NCI-H69 (cell line): ENCODE results near the gene TNIK.
"Not testable (repeated sequence)": the region's sequence is repeated elsewhere in the genome, so short reads cannot be mapped to it uniquely, and the experiment has no call there.

Experiments
- DNase-seq: peaks from one replicate; lab custom pipeline; 2025; lab: John Stamatoyannopoulos, UW

Gene TNIK

DNA sequence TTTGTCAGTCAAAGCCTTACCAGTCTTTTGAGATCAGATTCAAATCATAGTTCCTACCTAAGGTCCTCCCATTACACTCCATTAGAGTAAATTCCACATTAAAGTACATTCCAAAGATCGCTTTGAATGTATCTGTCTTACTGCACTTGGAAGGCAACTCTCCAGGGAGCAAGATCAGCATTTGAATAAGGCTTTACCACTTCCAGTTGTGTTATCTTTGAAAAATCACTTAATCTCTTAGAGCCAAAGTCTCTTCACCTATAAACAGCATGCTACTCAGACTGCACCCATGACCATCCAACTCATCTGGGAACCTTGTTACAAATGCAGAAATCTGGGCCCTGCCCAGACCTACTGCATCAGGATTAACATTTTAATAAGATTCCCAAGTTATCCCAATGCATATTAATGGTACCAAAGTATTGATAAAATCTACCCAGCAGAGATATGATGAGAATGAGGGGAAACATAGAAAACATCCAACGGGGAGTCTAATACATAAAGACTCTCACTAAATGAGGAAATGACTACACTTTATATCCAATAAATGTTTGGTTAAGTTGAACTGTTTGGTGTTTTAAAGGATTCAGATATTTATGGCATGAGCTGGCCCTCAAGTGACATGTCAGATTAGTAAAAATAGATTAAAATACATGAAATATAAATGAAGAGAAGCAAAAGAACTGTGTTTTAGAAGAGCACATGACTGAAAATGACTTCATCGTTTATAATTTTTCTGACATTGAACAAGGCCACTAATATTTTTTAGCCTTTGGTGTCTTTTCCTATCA is 75.9 kb downstream of the TNIK start:
- DNase-seq: no peak

DNA sequence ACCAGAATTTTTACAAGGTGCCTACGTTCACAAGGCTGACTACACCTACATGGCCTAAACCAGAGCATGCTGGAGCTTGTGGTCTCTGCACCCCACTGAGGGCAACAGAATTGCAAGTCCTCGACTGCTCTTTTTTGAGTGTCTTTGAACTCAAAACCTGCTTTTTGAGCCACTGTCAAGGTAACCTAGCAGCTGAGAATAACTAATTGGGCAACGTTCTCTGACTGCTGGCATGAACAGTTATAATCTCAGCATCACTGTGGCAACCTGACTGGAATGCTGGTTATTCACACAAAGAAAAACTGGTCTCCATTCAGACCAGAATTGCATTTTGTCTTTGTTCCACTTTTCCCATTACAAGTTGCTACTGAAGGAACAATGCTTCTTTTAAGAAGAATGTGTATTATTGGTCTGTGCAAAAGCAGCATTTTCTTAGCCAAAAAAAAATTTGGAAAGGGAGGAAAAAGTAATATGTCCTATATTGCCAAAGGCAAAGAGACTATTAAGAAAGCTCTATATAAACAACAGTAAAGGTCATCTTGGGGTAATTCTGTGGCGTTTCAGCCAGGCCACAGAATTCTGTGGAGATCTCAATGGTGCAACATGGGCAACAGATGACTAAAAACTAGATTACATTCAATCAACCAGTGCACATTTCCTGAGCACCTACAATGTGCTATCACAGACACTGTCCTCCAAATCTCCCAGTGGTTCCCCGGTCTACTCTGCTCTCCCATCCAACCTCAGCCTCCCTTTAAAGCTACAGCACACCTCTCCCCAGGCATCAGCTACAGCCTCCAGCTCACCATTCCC is 76.8 kb downstream of the TNIK start:
- DNase-seq: no peak

DNA sequence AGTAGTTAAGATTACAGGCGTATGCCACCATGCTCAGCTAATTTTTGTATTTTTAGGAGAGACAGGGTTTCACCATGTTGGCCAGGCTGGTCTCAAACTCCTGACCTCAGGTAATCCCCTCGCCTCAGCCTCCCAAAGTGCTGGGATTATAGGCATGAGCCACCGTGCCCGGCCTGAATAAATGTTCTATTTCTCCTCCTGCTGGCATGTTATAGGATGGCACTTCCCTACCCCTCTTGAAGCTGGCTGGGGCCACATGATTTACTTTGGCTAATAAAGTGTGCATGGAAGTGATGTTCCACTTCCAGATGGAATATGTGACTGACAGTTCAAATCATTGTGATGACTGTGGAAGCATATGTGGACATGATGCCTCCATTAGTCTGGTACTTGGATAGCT is 77.9 kb downstream of the TNIK start:
- DNase-seq: not testable (repeated sequence)

DNA sequence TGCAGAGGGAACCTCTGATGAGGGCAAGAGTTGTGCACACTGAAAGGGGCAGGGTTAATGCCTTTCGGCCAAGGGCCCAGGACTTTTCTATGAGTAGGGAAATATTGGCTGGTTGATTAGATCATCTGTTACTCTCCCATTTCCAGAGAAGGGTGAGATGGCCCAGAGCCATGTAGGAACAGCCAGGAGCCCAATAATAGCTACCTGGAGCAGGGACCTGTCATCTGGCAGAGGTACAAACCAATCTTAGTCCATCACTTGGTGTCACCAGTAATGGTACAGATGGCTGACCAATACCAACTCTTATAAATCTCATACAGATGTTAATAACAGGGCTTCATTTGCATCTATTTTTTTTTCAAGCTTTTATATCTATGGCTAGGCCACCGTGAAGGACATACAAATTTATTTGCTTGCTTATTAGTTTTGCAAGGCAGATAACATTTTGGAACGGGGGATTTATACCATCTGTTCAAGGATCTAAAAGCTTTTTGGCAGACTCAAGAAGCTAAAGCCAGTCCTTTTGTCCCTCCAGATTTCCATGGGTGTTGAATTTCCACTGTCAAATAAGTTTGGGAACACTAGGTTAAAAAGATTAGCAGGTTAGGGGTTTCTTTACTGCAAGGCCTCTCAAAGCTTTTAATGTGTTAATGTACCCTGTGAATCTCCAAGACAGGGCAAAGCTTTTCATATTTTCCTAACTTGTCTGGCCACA is 79.3 kb downstream of the TNIK start:
- DNase-seq: no peak

DNA sequence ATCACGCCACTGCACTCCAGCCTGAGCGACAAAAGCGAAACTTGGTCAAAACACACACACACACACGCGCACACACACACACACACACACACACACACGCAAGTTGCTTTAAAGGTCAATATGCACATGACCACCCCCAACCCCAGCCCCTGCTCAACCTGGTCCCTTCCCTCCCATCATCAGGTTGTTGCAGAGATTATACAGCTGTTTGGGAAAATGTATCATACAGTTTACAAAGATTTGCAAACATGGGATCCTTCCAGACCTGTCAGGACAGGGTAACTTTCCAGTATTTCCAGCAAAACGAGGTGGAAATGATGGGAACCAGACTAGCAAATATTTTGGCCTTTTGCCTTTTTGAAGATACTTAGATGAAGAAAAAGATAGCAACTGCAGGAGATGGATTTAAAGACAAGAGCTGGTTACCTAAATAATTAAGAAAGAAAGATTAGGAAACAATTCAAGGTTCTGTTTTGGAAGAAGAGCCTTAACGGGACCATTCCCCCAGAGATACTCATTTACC is 80.2 kb downstream of the TNIK start:
- DNase-seq: no peak

DNA sequence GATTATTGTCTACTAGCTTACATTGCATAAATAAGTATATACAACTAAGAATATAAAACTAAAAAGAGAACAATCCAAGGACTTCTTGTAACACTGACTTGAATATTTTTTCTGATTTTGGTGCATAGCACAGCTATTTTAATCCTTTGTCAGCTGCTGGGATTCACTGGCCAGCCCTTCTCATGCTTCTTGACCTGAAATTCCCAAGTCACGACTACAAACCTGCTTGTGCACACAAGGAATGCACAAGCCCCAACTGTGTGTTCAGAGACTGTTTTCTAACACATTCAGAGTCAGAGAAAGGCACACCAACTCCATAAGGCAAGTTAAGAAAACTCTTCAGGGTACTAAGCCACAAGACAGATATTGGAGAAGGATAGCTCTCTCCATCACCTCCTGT is 80.9 kb downstream of the TNIK start:
- DNase-seq: no peak

DNA sequence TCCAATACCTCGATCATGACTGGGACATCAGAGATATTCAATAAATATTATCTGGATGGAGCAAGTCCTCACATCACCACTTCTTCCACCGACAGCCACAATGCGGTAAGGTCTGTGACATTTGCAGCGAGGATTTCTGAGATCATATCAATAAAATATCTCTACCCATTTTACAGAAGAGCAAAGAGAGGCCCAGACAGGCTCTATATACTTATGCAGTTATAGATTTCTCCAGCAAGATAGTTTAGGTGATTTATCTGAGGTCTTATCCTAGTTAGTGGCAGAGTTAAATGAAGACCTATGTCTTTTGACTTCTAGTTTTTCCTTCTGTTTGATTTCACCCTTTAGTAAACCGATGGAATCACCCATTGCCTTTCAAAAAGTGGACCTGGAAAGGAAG is 81.6 kb downstream of the TNIK start:
- DNase-seq: no peak

DNA sequence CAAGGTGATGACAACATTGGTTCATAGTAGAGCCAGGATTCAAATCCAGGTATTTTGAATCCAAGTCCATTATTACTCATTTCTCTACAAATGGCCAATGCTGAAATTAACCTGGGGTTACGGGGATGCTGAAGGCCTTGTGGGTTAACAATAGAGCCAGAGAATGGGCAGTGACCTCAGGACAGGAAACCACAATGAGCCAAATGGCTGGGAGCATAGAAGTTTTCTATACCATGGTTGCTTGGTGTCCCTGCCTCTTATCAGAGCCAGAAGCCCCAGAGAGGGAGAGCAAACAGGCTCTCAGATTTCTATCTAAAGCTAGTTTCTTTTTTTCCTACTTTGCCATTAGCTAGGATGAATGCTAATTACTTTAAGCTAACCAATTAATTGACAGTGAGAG is 82.3 kb downstream of the TNIK start:
- DNase-seq: no peak

DNA sequence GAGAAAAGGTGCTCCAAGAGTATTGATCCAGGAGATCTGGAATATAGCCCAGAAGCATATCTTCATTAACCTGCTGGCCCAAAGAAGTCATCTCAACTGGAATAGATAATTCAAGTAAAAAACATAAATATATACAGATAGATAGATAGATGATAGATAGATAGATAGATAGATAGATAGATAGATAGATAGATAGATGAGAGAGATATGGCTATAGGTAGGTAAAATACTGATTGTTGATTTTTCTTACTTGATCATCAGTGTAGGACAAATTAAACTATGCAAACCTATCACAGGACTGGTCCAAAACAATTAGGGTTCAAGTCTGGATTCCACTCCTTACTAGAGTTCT is 83.6 kb downstream of the TNIK start:
- no peak for DNase-seq

DNA sequence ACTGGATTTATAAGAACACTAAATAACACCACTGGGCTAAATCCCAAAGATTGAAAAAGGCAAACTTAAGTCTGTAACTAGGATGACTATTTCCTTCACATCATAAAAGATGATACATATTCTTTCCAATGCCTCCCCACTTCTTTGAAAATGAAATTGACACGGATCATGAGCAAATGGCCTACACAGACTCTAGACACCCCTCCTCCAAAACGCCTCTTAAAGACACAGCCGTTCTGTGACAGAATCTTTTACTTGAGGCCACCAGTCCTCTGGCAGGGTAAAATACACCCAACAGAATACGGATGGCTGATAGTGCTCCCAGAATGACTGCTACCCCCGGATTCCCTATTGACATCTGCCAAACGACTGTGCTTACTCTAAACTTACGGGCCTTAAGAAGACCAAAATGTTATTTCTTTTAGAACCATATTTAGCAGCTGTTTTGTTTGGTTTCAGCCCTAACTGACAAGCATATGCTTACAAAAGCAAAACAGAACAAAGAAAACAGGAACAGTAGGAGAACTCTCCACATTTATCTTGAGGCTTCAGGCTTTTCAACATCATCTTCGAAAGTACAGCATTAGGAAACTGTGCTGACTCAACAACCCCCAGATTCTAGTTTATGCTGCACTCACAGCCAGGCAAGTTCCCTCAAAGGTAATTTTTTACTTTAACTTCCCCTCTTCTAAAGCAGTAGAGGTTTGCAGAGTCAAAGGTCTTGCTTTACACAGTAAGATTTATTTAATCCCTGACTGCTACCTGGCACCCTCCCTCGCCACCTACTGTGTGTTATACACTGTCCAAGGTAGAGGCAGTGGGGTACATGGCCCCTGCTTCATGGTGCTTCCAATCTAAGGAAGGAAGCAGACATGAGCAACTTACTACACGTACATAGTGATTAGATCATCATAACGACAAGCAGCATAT is 84.3 kb downstream of the TNIK start:
- DNase-seq: no peak

DNA sequence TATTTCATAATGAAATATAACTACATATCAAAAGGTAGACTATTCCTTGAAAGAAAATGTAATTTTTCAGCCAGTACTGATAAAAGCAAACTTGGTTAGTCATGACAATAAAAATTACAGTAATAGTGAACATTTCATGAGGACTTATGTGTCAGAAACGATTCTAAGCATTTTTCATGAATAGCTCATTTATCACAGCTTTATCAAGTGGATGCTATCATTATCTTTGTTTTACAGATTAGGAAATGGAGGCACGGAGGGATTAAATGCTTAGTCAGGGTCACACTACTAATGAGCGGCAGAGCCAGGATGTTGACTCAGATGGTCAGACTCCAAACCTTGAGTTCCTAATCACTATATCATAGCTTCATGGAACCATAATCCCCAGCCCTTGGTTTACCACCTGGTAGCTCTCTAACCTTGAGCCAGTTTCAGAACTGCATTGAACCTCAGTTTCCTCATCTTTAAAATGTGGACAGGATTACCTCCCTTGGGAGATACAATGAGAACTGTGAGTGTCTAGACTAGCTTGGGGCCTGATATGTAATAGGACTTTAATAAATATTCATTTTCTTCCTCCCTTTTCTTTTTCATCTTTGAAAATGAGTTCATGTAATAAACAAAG is 85.4 kb downstream of the TNIK start:
- no peak for DNase-seq

DNA sequence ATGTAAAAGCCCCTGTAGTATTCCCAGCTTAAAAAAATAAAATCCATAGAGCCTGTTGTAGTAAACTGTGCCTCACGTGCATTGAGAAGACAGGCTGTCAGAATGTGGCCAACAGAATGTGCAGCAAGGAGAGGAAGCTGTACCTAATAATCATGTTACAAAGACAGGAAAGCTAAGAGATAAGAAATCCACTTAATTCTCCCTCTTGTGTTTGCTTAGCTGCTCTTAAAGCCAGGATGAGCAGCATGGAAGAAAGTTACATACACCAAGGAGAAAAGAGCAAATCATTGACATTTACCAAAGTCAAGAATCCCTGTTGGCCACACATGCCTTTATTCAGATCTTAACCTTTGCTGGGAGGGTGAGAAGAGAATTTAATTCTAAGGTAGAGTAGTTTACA is 85.9 kb downstream of the TNIK start:
- DNase-seq: no peak

DNA sequence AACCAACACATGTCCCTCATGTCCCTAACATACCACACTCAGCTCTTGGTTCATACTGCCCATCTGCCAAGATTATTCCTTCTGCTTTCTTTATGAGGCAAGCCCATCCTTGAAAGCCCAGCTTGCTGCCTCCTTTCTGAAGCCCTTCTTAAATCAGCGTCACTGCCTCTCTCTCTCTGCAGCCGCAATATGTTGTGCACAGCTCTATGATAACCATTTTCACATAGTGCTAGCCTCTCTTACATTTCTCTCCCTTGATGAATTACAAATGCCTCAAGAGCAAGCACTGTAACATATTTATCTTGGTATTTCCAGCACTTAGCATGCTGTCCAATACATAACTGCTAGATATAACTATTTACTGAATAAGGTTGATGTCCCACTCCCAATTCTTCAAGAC is 86.5 kb downstream of the TNIK start:
- no peak for DNase-seq

DNA sequence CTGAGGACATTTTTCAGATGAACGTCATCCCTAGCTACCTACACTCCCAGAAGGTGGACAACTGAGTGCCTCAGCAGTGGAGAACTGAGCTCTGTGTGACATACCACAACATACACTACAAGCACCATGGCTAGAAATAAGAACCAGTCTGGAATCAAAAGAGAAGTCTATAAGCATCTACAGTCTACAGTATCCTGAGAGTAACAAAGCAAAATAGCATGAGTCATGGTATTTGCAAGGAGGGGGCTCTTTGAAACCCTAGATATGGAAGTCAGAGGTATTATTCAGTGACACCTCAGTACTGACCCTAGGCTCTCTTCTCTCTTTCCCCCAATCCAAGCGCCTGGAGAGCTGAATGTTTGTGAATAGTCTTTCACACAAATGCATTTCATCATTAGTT is 87.5 kb downstream of the TNIK start:
- DNase-seq: no peak

DNA sequence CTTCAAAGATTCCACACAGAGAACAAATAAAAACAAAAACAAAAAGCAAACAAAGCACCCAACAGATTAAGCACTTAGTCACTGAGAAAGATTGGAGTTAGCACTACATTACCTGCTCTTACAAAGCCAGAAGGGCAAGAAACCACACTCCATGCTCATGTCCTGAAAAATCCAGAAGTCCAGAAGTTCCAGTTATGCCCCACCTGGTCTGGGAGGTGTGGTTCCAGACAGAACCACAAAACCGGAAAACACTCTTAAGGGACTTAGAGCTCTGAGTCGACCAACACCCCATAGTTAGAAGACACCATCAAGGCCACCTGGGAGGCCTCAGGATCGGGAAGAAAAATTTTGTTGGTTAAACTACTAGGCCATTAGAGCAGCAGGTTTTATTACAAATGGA is 88.9 kb downstream of the TNIK start:
- DNase-seq: no peak

DNA sequence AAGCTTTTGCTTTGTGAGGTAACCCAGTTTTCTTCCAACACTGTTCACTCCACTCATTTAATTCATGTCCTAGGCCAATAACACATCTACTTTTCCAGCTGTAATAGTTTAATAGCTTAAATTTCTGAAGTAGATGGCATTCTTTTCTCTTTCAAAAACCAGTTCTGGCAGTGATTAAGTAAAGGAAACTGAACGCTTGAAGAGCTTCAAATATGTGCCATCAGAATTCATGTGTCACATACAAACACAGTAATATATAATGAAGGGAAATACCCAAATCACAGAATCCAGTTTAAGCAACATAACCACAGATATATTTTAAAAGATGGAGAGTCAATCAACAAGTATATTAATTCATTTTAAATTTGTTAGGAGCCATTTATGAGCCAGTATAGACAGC is 91.0 kb downstream of the TNIK start:
- no peak for DNase-seq

DNA sequence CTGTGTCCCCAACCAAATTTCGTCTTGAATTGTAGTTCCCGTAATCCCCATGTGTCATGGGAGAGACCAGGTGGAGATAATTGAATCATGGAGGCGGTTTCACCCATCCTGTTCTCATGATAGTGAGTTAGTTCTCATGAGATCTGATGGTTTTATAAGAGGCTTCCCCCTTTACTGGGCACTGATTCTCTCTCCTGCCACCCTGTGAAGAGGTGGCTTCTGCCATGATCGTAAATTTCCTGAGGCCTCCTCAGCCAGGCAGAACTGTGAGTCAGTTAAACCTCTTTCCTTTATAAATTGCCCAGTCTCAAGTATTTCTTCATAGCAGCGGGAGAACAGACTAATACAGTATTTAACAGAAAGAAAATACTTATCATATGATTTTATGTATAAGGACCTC is 93.5 kb downstream of the TNIK start:
- DNase-seq: not testable (repeated sequence)

DNA sequence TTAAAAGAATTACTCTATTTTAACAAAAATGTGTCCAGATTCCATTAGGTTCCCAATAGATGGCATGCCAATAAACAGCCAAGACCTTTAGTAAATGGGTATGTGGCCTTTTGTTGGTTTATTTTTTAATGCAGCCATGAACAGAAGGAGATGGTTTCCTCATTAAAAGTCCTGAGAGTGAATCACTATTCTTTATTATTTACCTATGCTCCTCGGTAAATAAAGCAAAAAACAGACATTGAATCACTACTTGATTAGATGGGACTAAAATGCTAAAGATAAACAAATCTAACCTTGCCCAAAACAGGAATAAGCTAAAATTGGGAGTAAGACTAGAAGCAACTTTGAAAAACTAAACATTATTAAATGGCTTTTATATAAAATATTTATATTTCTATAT is 94.2 kb downstream of the TNIK start:
- DNase-seq: no peak

DNA sequence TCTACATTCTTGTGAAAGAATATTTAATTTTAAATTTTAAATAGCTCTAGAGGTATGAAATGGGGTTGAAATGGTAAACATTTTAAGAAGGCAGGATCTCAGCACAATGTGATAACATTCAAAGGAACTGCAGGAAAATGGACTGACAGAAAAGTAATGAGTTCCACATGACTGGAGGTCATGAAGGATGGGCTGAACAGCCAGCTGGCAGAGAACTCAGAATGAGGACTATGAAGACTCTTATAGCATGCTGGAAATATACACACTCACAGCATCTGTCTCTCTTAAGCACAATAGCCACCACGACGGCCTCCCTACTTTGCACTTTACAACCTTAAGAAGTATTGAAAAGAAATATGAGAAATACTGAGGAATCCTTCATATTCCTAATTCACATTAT is 94.7 kb downstream of the TNIK start:
- no peak for DNase-seq

DNA sequence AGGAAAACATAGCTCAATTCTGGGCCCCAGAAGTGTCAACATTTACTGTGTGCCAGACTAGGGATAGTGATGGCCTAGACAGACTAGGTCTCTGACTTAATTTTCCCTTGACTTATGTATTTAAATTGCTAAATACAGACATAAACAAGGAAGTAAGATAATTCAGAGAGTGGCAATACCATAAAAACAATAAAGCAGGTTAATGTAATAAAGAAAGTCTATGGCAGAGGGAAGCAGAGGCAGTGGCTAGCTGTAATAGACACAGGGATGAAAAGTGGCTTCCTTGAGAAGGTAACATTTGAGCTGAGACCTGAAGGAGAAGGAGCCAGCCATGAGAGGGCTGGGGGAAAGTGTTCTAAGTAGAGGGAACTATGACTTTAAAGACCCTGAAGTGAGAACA is 95.7 kb downstream of the TNIK start:
- no peak for DNase-seq

DNA sequence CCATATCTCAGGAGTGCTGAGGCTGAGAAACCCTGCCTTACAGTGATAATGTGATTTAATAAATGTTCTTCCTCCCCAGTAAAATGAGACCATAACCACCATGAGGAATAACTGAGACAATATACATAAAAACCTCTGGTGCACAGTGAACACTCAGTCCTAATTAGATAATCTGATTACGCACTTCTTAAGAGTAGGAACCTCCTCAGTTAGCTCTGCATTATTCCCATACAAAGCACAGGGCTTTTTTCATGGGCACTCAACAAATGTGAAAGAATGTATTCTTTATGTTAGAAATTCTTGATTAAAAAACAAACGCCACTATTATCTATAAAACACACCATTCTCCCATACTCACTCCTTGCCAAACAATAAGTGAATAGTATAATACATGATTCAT is 97.0 kb downstream of the TNIK start:
- no peak for DNase-seq
